Tibial artery (tissue), 4 donors: ENCODE data around the gene CLEC4M.
"Not testable (repeated sequence)": the region's sequence is repeated elsewhere in the genome, so short reads cannot be mapped to it uniquely, and the experiment has no call there.

ENCODE experiments used
- DNase-seq, 2 donors: peaks; one replicate each; pipeline ENCODE4 v3.0.0-alpha.2; 2019
- H3K27ac ChIP-seq, 2 donors: fragments of 200-600 bp; sonication (generic) in 1 of 2; 1 replicate in 1 of 2; 2 replicates in 1 of 2; pipeline ENCODE4 v1.5.1; 2018 to 2019; ENCODE audit warnings: mild to moderate bottlenecking in 1 of 2
- H3K27me3 ChIP-seq, 2 donors: fragments of 200-600 bp; sonication (generic) in 1 of 2; one replicate each; pipeline versions ENCODE4 v1.5.1 to v1.6.0; 2016 to 2019
- H3K36me3 ChIP-seq, 3 donors: fragments of 200-600 bp; sonication (generic) in 2 of 3; one replicate each; pipeline ENCODE4 v1.5.1; 2016 to 2019; ENCODE audit warnings: mild to moderate bottlenecking in 2 of 3
- H3K4me1 ChIP-seq, 4 donors: fragments of 200-600 bp; sonication (generic) in 2 of 4; 1 replicate in 3 of 4; 2 replicates in 1 of 4; pipeline ENCODE4 v1.5.1; 2016 to 2019
- H3K4me3 ChIP-seq, 2 donors: fragments of 200-600 bp; sonication (generic) in 1 of 2; 1 replicate in 1 of 2; 2 replicates in 1 of 2; pipeline ENCODE4 v1.5.1; 2018 to 2019; ENCODE audit warnings: mild to moderate bottlenecking in 2 of 2
- H3K9me3 ChIP-seq, 3 donors: fragments of 200-600 bp; sonication (generic) in 1 of 3; one replicate each; pipeline ENCODE4 v1.5.1; 2016 to 2019
- intact Hi-C: fragments of 100-400 bp; cut with DNase I; formaldehyde crosslinking; loops from one replicate; pipeline ENCODE4 v1.15.0; 2023; ENCODE audit warnings: low total_unique reads
- TF ChIP-seq, protein P1 (sequence below), 2 experiments: fragments of 200-600 bp in 1 of 2; fragments of 450-650 bp in 1 of 2; IDR thresholded peaks; one replicate each; pipeline ENCODE4 v1.5.1; 2017 to 2019; ENCODE audit warnings: antibody characterized with exemption in 2 of 2, mild to moderate bottlenecking in 1 of 2, moderate library complexity in 1 of 2

CLEC4M gene

DNA sequence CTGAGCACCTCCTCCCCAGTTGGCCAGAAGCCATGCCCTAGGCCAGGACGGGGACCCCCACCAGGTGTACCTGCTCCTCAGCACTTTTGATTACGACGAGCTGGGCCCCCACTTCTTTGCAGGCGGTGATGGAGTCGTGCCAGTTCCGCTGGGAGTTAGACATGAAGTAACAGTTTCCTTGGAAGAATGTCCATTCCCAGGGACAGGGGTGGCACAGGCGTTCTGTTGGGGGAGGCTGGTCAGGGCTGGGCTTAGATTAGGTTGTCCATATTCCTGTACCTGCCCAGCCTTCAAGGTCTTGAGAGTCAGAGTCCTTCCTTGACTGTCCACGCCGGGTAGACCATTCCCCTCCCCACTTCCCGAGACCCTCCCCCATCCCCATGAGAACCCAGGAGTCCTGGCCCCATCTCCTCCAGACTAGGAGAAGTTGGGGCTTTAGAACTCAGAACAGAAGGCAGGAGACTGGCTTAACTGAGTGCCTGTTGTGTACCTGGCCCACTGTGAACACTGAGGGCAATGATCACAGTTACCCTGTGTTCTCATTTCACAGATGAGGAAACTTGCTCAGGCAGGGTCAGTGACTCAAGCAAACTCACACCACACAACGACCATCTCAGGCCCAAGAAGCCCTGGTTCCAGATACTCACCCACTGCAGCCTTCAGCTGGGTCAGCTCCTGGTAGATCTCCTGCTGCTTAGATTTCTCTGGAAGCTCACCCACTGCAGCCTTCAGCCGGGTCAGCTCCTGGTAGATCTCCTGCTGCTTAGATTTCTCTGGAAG lies 18.0 kb upstream of the CLEC4M start:
- Histone ChIP-seq H3K36me3 (no peaks in the 10 kb centered on the region), H3K27me3 (peaks cover 0 to 20% of the 10 kb centered on the region in 2 donors), H3K4me1 (no peaks in the 10 kb centered on the region), H3K9me3 (no peaks in the 10 kb centered on the region), H3K27ac (no peak overlapping the region), H3K4me3 (no peak overlapping the region)
- TF ChIP-seq, protein P1, sequence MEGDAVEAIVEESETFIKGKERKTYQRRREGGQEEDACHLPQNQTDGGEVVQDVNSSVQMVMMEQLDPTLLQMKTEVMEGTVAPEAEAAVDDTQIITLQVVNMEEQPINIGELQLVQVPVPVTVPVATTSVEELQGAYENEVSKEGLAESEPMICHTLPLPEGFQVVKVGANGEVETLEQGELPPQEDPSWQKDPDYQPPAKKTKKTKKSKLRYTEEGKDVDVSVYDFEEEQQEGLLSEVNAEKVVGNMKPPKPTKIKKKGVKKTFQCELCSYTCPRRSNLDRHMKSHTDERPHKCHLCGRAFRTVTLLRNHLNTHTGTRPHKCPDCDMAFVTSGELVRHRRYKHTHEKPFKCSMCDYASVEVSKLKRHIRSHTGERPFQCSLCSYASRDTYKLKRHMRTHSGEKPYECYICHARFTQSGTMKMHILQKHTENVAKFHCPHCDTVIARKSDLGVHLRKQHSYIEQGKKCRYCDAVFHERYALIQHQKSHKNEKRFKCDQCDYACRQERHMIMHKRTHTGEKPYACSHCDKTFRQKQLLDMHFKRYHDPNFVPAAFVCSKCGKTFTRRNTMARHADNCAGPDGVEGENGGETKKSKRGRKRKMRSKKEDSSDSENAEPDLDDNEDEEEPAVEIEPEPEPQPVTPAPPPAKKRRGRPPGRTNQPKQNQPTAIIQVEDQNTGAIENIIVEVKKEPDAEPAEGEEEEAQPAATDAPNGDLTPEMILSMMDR (IDR thresholded peaks at IDR 0.05) = no peak
- intact Hi-C loops = no loop called here
- DNase-seq = no peak

DNA sequence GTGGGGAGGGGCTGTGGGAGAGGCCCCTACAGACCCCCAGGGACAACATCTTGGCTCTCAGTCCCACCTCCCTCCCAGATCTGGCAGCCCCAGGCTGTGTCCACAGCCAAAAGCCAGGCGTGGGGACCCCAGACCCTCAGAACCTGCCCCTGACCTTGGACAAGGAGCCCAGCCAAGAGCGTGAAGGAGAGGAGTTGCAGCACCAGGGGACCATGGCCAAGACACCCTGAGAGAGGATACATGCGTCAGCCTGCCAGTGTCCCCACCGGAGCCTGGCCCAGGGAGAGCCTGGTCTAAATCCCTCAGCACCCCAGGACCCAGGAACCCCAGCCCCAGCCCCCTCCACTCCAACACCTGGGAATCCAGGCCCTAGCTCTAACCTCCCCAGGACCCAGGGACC lies 16.7 kb upstream of the CLEC4M start:
- H3K9me3 ChIP-seq, H3K4me1 ChIP-seq, H3K27ac ChIP-seq, DNase-seq, intact Hi-C loops, H3K4me3 ChIP-seq, H3K36me3 ChIP-seq: not testable (repeated sequence)
- peaks cover 0 to 20% of the 10 kb centered on the region in 2 donors for H3K27me3 ChIP-seq

DNA sequence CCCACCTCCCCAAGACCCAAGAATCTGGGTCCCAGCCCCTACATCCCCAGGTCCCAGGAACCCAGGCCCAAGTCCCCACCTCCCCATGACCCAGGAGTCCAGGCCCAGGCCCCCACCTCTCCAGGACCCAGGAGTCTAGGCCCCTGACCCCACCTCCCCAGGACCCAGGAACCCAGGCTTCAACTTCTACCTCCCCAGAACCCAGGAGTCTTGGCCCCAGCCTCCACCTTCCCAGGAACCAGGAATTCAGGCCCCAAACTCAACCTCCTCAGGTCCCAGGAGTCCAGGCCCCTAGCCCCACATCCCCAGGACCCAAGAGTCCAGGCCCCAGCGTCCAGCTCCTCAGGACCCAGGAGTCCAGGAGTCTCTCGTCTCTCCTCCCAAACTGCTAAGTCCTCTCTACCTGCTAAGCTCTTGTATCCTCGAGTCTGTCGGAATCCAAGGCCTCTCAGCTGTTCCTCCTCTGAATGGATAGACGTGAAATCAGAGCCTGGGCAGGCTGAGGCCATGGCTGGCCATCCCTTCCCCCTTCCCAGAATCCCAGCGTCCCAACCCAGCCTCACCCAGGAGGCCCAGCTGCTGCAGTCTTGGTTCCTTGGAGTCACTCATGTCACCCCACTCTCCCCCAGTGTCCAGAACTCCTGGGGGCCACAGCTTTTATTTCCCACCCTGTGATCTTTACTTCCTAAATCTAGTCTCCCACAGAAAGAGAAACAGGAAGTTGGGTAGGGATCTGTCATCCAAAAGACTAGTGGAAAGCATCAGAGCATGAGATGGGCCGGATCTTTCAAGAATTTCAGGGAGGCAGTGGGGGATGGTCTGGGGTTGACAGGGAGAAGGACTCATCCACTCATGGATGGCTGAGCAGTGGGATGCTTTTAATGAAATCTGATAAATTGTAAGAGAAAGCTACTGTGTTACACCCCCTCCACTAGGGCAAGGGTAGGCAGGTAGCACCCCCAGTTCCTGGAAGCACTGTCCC lies 15.8 kb upstream of the CLEC4M start, which contains the start of gene CD209:
CD209 (minus strand) TSS at position 632 of the 982 bp plus-strand sequence; CDS start at position 609, 23 bp downstream.
- Histone ChIP-seq H3K36me3 (no peaks in the 10 kb centered on the region), H3K4me3 (no peak within 1 kb of the TSS), H3K27ac (no peak within 1 kb of the TSS), H3K4me1 (no peaks in the 10 kb centered on the region), H3K9me3 (no peaks in the 10 kb centered on the region), H3K27me3 (peaks cover 0 to 20% of the 10 kb centered on the region in 2 donors)
- intact Hi-C loops = no loop called here
- TF ChIP-seq, protein P1 (IDR thresholded peaks at IDR 0.05) = no peak
- no peak for DNase-seq

DNA sequence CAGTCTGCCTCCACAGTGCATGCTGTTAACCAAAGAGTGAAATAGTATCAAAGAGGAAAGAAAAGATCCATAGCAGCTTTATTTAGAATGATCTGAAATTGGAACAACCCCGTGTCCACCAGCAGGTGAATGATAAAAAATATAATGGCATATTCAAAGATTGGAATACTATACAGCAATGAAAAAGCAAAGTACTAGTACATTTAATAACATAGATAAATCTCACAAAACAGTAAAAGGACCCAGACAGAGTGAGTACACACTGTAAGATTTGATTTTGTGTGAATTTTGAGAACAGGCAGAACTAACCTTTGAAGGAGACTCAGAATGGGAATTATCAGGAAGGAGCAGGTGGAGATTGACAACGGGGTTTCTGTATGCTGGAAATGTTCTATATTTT lies 14.9 kb upstream of the CLEC4M start:
- Histone ChIP-seq H3K4me3 (no peak overlapping the region), H3K9me3 (no peaks in the 10 kb centered on the region), H3K27ac (no peak overlapping the region), H3K36me3 (no peaks in the 10 kb centered on the region), H3K27me3 (peaks cover 0 to 20% of the 10 kb centered on the region in 2 donors), H3K4me1 (no peaks in the 10 kb centered on the region)
- TF ChIP-seq, protein P1 (IDR thresholded peaks at IDR 0.05) = no peak
- intact Hi-C loops = no loop called here
- no peak for DNase-seq

DNA sequence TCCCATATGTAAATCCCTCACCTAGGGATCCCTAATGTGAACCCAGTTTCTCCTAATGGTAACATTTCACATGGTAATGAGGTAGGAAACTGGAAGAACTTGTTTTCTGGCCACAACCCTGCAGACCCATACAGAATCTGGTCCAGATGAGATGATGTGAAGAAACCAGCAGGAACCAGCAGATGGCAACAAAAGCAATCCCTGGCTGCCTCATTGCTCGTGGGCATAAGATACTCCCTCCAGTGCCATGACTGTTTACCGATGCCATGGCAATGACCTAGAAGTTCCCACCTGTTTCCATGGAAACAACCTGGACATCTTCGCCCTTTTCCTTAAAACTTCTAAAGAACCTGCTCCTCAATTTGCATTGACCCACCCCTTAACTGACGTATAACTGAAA lies 14.3 kb upstream of the CLEC4M start:
- no peak overlapping the region for H3K27ac ChIP-seq
- no peak for DNase-seq
- no peaks in the 10 kb centered on the region for H3K4me1 ChIP-seq
- TF ChIP-seq, protein P1 (IDR thresholded peaks at IDR 0.05) = no peak
- no peaks in the 10 kb centered on the region for H3K36me3 ChIP-seq
- H3K4me3 ChIP-seq = no peak overlapping the region
- intact Hi-C loops = no loop called here
- H3K27me3 ChIP-seq = peaks cover 0 to 20% of the 10 kb centered on the region in 2 donors
- no peaks in the 10 kb centered on the region for H3K9me3 ChIP-seq
